Endothelial cell of hepatic sinusoid (primary cell): ENCODE data around the gene XPNPEP2.

ENCODE experiments used
- in situ Hi-C: cut with HindIII; loops from 2 replicates; pipeline ENCODE4 v1.10.0; 2017; ENCODE audit warnings: low sequenced_read_pairs

XPNPEP2 gene

DNA sequence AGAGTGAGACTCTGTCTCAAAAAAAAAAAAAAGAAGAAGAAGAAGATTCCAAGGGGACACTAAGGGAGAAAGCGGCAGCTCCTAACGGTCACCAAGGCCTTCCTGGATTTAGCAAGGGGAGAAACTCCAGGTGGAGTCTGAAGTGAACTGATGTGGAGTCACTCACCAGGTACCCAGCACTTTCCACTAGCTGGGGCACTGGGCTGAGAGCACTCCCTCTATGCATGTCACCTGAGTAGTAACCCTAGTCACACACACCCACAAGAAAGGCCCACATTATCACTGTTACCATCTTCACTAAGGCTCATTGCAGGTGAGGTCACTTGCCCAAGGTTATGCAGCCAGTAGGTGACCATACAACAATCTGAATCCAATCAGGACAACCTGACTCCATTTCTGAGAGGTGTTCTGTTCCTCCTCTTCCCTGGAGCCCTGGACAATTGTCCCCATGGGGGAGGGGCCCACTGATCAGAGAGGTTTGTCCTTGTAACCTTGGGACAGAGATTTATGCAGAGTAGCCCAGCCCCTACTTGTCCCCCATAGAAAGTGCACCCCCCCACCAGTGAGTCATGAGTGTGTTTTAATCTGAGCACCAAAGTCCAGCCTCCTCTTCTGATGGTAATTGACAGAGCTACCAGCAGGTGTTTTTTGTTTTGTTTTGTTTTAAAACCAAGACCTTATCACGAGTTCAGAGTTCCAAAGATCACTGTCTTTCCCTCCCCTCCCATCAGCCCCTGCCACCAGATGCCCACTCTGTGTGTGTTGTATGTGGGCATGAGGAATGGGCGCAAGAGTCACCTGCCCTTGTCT, 35.1 kb downstream of the XPNPEP2 start:
- in situ Hi-C loops, result no loop called here

DNA sequence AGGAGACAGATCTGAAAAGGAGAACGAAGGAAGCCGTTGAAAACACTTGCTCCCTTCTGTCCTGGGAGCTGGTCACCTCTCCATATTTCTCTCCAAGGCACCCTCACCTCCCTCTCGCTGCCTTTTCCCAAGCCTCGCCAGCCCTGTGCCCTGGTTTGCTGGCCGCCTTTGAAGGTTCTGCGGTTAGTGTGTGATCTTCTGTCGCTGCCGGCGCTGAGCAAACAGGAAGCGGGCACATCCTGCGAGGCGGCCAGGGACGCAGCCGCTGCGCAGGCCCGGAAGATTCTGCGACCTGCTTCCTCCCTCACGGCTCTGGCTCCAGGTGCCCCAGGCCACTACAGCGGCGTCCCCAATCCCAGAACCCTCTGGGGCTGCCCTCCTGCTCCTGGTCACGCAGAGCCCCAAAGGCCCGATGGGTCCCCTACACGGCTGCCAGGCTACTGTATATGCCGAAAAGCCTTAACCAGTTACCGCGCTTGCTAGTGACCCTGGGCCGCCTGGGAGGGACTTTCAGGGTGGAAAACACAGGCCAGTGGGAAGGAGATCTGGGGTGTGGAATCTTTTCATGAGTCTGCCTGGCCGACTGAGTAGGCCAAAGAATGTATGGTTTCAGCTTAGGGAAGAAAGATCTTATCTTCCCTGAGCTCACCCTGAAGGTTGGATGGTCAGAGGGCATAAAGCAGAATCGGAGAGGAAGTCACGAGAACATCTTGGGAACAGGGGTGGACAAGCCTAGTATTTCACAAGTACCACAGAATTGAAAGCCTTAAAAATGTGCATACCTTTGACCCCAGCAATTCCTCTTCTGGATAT, 38.6 kb downstream of the XPNPEP2 start:
- in situ Hi-C loops, result no loop called here

DNA sequence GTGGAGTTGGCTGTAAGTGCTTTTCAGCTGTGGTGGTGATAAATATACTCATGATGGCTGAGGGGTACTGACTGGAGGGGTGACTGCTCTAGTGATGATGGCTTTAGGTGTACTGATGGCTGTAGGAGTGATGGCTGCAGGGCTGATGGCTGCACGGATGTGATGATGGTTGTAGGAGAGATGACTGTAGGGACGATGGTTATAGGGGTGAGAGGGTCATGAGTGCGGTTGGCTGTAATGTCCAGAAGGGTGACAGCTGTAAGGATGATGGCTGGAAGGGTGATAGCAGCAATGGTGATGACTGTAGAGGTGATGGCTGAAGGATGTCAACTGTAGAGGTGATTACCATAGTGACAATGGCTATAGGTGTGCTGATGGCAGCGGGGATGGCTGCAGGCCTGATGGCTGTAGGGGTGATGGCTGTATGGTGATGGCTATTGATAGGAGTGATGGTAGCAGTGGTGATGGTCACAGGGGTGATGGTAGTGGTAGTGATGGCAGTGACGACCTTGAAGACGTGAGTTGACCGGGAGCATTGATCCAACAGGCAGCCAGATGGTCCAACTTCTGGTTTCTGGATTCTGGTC, 40.4 kb downstream of the XPNPEP2 start:
- in situ Hi-C loops, result no loop called here

DNA sequence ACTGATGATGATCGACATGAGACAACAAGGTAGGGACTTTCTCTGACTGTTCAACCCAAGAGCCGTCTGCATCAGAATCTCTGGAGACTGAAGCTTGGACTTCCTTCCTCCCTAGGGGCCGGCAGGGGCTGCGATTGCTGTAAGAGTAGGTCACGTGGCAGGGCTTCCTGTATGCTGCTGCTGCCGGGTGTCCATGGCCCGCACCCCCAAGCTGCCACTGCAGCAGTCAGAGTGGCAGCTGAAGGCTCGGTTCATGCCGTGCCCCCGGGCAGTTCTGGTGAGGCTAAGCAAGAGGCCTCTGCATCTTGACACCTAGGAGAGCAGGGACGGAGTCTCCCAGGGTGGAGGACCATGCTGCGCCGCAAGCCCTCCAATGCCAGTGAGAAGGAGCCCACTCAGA, 41.0 kb downstream of the XPNPEP2 start, which contains the start of gene SASH3:
SASH3 (plus strand) TSS at position 203 of the 400 bp plus-strand sequence; CDS start at position 352, 149 bp downstream.
- in situ Hi-C loops, result no loop called here

DNA sequence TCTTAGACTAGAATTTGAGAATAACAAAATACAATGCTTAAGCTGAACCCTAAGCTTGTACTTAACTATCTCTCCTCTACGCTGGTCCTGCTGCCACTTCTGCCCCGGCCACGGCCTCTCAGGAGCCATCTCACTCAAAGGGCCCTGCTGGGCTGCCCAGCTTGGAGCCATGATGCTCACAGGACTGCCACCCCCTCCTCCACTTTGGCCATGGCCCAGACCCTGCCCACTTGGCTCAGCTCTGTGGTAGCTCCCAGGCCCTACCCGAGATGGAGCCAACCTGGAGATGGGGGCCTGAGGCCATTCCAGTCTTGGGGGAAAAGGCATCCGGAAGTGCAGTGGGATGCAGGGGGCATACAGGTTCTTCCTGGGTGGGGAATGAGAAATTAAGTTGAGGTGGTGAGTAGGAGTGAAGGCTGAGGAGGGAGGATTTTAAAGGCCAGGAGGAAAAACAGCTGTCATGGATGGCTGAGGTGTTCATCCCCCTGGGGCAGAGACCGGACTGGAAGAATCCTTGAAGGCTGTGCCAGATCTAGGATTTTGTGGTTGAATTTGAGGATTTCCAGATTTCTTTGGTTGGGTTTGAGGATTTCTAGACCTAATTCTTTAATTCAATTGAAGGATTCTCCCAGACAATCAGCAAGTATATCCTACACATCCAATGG, 41.8 kb downstream of the XPNPEP2 start:
- in situ Hi-C loops, result no loop called here

DNA sequence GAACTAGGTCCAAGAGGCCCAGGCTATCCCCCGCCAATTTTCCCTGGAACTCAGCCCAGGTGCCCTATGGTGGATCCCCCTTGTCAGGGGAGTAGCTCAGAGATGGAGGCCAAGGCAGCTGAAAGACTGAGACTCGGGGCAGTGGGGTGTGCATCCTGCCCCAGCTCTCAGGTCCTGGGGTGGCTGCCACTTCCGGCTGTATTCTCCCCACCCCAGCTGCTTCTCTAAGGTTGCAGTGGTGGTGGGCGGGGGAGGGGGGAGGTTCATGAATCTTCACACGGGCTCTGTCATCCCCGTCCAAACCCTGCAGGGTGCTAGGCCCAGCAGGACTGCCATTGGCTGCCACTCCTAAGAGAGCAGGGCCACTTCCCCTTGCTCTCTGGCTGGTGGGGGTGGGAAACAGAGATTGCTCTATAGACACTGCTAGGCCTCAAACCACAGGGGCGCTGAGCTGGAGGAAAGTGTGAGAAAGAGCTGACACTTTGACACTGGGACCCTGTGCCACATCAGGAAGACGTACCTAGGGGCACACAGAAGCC, 42.4 kb downstream of the XPNPEP2 start:
- in situ Hi-C loops, result no loop called here

DNA sequence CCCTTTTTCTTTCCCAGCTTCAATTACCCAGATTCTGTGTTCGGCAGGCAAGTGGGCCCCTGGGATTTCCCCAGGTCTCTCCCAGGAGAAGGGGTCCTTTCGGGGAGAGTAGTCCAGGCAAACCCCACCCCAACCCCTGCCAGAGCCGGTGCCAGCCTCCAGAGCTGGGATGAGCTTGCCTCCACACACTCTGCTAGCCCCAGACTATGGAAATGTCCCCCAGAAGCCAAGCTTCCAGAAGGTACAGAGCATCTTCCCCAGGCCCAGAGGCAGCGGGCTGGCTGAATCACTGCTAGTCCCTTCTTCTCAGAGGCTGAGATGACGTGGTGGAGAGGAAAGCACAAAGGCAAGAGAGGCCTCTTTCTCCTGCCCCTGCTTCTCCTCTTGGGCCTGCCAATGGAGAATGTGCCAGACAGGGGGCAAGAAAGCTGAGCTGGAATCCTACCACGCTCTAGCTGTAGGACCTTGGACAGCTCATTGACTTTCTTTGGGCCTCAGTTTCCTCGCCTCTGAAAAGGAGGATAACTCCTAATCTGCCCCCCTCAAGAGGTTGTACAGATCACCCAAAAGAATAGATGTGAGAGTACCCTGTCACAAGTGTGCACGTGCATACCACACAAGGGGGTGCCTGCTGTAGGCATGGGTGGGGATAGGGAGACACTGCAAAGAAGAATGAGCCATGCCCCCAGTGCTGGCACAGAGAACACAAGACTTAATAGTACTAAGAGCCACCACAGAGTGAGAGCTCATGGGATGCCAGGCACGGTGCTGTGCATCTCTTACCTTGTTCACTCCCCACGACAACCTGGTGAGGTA, 43.1 kb downstream of the XPNPEP2 start:
- in situ Hi-C loops, result no loop called here

DNA sequence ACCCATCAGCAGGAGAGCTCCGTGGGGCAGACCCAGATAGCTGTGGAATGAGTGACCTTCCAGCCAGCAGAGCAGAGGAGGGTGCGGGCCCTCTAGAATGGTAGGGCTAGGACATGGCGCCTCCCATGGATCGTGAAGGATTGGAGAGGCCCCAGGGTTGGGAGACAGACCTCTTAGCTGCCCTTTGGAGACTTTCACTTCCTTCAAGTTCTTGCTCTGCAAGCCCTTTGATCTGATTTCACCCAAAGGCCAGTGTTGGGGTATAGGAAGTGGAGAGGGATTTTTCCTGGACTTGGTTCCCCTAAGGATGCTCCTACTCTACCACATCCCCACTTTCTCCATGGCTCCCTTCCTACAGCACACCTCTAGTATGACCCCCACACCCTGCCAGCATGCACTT, 43.9 kb downstream of the XPNPEP2 start:
- in situ Hi-C loops, result no loop called here

DNA sequence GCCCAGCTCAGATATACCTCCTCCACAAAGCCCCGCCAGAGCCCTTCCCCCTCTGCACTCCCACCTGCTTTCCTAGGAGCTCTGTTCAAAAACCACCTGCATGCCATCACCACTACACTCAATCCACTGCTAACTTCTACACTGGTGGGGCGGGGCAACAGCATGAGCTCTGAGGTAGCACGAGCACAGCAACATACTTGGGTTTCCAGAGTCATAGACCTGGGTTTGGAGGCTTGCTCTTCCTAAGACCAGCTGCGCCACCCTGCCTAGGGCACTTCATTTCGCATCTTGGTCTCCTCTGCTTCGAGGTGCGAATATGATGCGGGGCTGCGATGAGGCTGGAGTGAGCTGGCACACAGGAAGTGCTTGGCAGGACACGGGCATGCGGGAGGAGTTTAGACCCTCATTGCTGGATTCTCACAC, 44.5 kb downstream of the XPNPEP2 start:
- in situ Hi-C loops, result no loop called here

DNA sequence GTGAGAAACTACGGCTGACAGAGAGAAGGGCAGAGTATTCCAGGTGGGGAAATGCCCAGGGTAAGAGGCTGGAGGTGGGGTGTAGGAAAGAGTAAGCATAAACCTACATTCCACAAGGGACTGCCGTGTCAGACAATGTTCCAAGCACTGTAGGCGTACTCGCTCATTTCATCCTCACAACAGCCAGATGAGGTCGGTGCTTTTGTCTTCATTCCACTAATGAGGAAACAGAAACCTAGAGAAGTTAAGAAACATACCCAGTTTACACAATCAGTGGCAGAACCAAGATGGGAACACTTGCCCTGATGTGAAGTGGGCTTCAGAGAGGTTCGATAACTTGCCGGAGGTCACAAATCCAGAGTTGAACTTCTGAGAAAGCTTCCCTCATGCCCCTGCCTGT, 45.6 kb downstream of the XPNPEP2 start:
- in situ Hi-C loops, result no loop called here

DNA sequence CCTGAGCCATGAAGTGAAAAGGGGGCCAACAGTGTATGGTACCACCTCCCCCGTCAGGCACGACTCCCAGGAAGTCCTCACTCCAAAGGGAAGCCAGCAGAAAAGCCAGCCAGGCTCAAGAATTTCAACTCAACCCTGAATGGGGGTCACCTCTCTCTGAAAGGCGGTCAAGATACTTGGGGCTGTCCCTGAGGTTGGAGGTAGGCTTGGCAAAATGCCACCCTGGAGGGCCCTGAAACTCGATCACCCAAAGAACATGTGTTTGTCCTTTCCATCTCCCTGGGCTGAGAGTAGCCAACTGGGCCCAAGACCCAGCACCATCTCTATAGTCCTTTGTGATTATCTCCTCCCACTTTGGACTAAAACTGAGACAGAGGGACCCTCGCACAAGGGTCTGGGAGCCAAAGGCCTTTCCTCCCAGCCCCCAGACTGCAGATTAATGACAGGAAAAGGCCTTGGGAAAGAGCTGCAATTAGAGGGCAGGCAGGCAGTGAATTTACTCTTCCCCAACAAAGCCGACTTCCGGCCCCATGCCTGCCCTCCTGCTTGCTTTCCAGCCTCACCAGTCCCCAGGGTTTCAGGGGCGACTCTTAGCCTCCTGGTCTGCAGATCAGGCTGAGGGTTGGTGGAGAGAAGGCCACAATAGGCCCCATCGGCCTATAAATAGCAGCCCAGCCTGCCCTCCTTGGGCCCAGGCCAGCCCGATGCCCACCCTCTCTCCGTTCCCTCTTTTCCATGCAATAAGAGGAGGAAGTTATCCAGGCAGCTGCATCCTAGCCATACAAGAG, 46.6 kb downstream of the XPNPEP2 start:
- in situ Hi-C loops, result no loop called here

DNA sequence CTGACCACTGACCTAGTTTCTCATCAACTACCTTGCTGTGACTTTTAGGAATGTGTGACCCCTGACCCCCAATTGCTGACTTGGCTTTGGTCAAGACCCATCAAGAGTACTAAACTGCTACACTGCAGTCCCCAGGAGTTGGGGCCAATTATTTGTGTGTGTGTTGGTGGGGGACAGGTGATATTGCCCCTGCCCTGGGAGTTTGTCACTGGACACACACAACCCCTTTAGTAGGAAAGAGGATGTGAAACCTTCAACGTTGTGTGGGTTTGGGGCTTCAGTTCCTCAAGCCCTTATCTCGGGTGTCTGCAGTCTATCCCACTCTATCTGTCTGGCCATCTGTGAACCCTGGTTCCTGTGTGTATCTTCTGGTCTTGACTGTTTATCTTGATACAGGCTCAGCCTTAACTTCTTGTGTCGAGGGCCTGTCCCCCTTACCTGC, 47.5 kb downstream of the XPNPEP2 start:
- in situ Hi-C loops, result no loop called here

DNA sequence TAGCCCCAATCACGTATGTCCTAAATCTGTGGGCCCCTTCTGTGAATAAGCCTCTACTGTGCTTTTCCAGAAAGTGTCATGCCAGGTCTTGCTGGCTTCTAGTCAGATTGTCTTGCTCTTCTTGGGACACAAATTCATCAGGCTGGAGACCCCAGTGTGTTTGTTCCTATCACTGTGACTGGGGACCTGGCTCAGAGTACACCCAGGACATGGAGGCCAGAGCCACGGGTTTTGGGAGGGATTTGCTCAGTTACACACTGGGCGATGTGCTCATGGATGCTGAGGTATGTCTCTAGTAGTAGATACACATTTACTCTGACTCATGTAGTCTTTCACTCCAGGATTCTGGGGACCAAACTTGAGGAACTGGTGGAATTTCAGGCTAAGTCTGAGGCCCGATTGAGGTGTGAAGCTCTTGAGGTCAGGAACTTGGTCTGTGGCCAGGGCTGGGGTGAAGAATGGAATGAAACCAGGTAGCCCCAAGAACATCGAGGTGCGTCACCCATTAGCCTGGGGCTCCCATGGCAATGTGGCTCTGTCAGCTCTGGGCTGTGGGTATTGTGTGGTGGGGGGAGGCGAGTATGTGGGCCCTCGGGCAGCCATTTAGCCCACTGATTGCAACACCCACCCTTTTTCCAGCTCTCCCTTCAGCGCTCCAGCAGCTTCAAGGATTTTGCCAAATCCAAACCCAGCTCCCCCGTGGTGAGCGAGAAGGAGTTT, 48.7 kb downstream of the XPNPEP2 start:
- in situ Hi-C loops, result no loop called here

DNA sequence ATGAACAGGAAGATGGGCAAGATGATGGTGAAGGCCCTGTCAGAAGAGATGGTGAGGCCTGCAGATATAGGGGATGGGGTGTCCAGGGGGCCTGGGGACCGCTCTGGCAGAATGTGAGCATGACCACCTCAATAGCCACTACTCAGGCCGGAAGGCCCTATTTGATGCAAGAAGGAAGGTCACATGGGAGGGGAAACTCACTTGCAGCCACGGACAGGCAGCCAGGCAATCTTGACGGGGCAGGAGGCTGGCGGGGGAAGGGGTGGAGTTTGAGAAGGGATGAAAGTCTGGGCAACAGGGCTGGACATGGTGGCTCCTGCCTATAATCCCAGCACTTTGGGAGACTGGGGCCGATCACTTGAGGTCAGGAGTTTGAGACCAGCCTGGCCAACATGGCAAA, 49.7 kb downstream of the XPNPEP2 start:
- in situ Hi-C loops, result no loop called here

DNA sequence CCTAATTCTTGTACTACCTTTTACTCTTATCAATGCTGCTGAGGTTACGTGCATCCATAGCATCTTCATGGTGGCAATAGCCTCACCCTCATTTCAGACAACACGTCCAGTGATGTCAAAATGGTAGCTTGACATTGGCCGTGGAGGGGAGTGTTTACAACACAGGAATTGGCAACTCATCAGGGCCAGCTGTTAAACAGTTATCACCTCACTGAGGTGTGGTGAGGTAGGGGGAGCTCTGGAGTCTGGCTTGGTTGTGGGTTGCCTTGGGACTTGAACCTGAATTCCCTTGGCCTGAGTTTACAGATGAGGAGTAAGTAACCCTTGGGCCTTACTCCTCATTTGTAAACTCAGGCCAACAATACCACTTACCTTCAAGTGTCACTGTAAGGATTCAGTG, 51.4 kb downstream of the XPNPEP2 start:
- in situ Hi-C loops, result no loop called here

DNA sequence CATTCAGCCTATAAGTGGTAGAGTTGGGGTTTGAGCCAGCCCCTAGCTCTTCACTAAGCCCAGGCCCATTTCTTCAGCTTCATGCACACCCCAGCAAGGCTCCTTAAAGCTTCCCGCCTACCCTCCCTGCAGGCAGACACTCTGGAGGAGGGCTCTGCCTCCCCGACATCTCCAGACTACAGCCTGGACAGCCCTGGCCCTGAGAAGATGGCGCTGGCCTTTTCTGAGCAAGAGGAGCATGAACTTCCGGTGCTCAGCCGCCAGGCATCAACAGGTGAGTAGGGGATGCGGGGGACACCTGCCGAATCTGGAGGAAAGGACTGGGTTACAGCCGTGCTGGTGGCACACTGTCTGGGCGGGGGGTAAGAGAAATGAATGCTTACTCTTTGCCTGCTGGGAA, 52.0 kb downstream of the XPNPEP2 start:
- in situ Hi-C loops, result no loop called here

DNA sequence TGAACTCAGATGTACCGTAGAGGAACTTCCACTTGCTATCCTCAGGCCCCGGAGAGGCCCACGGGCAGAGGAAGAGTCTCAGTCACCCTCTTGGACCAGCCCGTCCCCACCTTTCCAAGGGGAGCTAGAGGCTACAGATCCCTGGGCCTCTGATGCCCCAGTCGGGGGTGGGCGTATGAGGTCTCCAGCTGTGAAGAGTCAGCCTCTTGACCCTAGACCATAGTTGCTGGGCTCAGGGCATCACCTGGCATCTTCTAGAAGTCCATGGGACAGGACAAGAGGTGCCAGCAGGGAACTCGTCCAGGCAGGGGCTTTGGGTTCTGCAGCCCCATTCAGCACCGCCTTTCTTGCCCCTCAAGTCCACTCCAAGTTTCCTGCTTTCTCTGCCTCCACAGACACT, 52.6 kb downstream of the XPNPEP2 start:
- in situ Hi-C loops, result no loop called here

DNA sequence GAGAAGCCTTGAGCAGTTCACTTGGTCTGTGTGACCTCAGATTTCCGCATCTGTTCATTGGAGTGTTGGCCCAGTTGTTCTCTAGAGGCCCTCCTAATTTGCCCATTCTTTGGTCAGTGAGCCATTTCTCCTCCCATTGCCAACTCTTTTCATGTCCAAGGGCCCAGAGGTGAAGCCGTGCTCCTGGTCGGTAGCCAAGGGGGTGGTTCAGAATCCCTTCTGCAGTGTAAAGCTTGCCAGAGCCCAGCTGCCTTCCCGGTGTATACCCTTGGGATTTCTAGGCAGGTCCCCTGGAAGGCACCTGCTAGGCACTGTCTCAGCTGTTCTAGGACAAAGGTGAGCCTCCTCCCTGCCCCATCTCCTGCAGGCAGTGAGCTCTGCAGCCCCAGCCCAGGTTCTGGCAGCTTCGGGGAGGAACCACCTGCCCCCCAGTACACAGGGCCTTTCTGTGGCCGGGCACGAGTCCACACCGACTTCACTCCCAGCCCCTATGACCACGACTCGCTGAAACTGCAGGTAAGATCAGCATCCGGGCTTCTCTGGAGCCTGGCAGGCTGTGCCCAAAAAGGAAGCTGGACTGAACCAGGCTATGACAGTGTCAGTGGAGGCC, 53.3 kb downstream of the XPNPEP2 start:
- in situ Hi-C loops, result no loop called here
